Measurements from ENCODE around the gene GPATCH8.

GRCh38 chr17:44354582-44355561, 148.3 kb downstream of the GPATCH8 start:
- peak in 1 of 2 donors; percentile 9 for TF ChIP-seq CTCF (IDR thresholded peaks at IDR 0.05; ENCODE audit: extremely low read depth in 1 of 2, insufficient read depth in 1 of 2, low read depth in 1 of 2, low read length in 2 of 2)
- TF ChIP-seq EZH2 (IDR thresholded peaks at IDR 0.05; ENCODE audit: borderline replicate concordance, low read depth, low read length, severe bottlenecking): no peak
- TF ChIP-seq POLR2A (IDR thresholded peaks at IDR 0.05; ENCODE audit: low read depth, low read length): no peak

Measured in endothelial cell of umbilical vein (primary cell).